Measurements from ENCODE around the gene KCND3.

Gene KCND3

DNA sequence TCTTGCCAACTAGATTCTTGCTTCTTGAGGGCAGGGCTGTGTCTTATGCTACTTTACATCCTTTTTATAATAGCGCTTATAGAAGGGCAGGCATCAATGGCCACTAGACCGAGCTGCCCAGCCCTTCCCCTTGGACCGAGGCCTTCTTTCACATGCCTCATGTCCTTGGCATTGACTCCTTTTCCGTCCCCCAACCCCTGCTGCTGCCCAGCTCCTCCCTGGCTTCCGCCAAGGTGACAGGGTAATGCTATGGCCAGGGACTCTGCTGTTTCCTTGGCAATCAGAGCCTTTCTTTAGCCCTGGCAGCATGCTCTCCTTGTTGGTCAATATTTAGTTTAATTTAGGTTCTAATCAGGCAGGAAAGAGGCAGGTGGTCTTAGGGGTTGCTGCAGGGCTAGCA, 185.5 kb downstream of the KCND3 start:
- Histone ChIP-seq H3K9me2 (ENCODE audit: low read depth, low read length) (no peaks in the 10 kb centered on the region), H3F3A (ENCODE audit: insufficient read depth, low read length) (no peaks in the 10 kb centered on the region), H2AFZ (ENCODE audit: low read length) (no peak overlapping the region), H3K4me1 (ENCODE audit: insufficient read depth, low read length, severe bottlenecking) (no peaks in the 10 kb centered on the region), H3K9ac (ENCODE audit: low read length) (no peak overlapping the region), H3K27me3 (ENCODE audit: insufficient read depth, low read length) (peaks cover 3% of the 10 kb centered on the region; the same call in 1 of the 2 replicates), H4K20me1 (ENCODE audit: insufficient read depth, low read length) (no peaks in the 10 kb centered on the region), H3K36me3 (ENCODE audit: insufficient read depth, low read length) (no peaks in the 10 kb centered on the region), H3K4me3 (ENCODE audit: low read depth, low read length, poor library complexity, severe bottlenecking) (no peak overlapping the region), H3K79me2 (ENCODE audit: insufficient read depth, low read length) (no peaks in the 10 kb centered on the region), H3K27ac (ENCODE audit: low read depth, low read length, poor library complexity, severe bottlenecking) (no peak overlapping the region), H3K4me2 (ENCODE audit: low read length) (no peak overlapping the region), H3K9me3 (ENCODE audit: low read length) (peaks cover 3% of the 10 kb centered on the region; the same call in 1 of the 2 replicates)
- TF ChIP-seq, protein P1, sequence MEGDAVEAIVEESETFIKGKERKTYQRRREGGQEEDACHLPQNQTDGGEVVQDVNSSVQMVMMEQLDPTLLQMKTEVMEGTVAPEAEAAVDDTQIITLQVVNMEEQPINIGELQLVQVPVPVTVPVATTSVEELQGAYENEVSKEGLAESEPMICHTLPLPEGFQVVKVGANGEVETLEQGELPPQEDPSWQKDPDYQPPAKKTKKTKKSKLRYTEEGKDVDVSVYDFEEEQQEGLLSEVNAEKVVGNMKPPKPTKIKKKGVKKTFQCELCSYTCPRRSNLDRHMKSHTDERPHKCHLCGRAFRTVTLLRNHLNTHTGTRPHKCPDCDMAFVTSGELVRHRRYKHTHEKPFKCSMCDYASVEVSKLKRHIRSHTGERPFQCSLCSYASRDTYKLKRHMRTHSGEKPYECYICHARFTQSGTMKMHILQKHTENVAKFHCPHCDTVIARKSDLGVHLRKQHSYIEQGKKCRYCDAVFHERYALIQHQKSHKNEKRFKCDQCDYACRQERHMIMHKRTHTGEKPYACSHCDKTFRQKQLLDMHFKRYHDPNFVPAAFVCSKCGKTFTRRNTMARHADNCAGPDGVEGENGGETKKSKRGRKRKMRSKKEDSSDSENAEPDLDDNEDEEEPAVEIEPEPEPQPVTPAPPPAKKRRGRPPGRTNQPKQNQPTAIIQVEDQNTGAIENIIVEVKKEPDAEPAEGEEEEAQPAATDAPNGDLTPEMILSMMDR (IDR thresholded peaks at IDR 0.05; ENCODE audit: low read length): no peak

DNA sequence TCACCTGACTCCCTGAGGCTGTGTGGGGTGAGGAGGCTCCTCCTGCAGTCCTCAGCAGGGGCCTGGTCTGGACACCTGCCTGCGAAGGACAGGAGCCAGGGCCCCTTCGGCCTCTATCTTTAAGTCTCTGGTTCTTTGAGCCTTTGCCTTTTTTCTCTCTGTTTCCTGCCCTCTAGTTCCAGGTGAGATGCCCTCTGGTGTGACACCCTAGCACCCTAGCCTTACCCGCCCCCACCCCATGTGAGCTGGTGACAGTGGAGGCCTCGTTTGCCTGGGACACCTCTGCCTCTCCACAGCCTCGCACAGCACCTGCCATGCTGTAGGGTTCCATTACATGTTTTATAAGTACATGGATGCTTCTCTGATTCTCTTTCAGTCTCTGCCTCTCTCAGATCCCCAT, 186.5 kb downstream of the KCND3 start:
- H3K4me1 ChIP-seq (ENCODE audit: insufficient read depth, low read length, severe bottlenecking): no peaks in the 10 kb centered on the region
- H3K36me3 ChIP-seq (ENCODE audit: insufficient read depth, low read length): no peaks in the 10 kb centered on the region
- TF ChIP-seq EZH2 (IDR thresholded peaks at IDR 0.05; ENCODE audit: borderline replicate concordance, low read length): no peak
- TF ChIP-seq, protein P1 (IDR thresholded peaks at IDR 0.05; ENCODE audit: low read length): no peak
- no peak overlapping the region for H3K9ac ChIP-seq (ENCODE audit: low read length)
- no peaks in the 10 kb centered on the region for H3K9me2 ChIP-seq (ENCODE audit: low read depth, low read length)
- no peak overlapping the region for H3K27ac ChIP-seq (ENCODE audit: low read depth, low read length, poor library complexity, severe bottlenecking)
- H4K20me1 ChIP-seq (ENCODE audit: insufficient read depth, low read length): no peaks in the 10 kb centered on the region
- H3K27me3 ChIP-seq (ENCODE audit: insufficient read depth, low read length): peaks cover 3% of the 10 kb centered on the region; the same call in 1 of the 2 replicates
- H3K4me3 ChIP-seq (ENCODE audit: low read depth, low read length, poor library complexity, severe bottlenecking): no peak overlapping the region
- no peaks in the 10 kb centered on the region for H3F3A ChIP-seq (ENCODE audit: insufficient read depth, low read length)
- no peaks in the 10 kb centered on the region for H3K79me2 ChIP-seq (ENCODE audit: insufficient read depth, low read length)
- H2AFZ ChIP-seq (ENCODE audit: low read length): no peak overlapping the region
- peaks cover 3% of the 10 kb centered on the region; the same call in 1 of the 2 replicates for H3K9me3 ChIP-seq (ENCODE audit: low read length)
- H3K4me2 ChIP-seq (ENCODE audit: low read length): no peak overlapping the region

DNA sequence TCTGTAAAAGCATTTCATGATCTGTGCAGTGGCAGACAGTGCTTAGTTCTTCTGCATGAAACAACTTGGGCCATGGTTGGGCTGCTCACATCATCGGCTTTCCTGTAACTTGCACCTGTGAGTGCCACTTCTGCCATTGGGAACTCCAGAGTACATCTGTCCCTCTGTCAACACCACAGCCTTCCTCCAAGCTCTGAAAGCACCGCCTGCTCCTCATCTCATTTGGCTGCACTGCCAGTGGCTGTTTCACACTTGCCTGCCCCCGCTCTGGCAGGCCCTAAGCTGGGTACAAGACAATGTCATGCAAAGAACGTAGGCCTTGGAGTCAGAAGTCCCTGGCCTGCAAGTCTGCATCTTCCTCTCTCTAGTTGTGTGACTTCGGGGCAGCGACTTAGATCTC, 187.4 kb downstream of the KCND3 start:
- H3K4me1 ChIP-seq (ENCODE audit: insufficient read depth, low read length, severe bottlenecking): no peaks in the 10 kb centered on the region
- no peak overlapping the region for H3K4me2 ChIP-seq (ENCODE audit: low read length)
- H3K4me3 ChIP-seq (ENCODE audit: low read depth, low read length, poor library complexity, severe bottlenecking): no peak overlapping the region
- H3K9me2 ChIP-seq (ENCODE audit: low read depth, low read length): no peaks in the 10 kb centered on the region
- no peaks in the 10 kb centered on the region for H3F3A ChIP-seq (ENCODE audit: insufficient read depth, low read length)
- no peaks in the 10 kb centered on the region for H3K79me2 ChIP-seq (ENCODE audit: insufficient read depth, low read length)
- no peaks in the 10 kb centered on the region for H4K20me1 ChIP-seq (ENCODE audit: insufficient read depth, low read length)
- H3K9me3 ChIP-seq (ENCODE audit: low read length): peaks cover 3% of the 10 kb centered on the region; the same call in 1 of the 2 replicates
- H3K9ac ChIP-seq (ENCODE audit: low read length): no peak overlapping the region
- no peak overlapping the region for H2AFZ ChIP-seq (ENCODE audit: low read length)
- H3K27me3 ChIP-seq (ENCODE audit: insufficient read depth, low read length): peaks cover 3% of the 10 kb centered on the region; the same call in 1 of the 2 replicates
- no peaks in the 10 kb centered on the region for H3K36me3 ChIP-seq (ENCODE audit: insufficient read depth, low read length)
- no peak for TF ChIP-seq EZH2 (IDR thresholded peaks at IDR 0.05; ENCODE audit: borderline replicate concordance, low read length)
- TF ChIP-seq, protein P1 (IDR thresholded peaks at IDR 0.05; ENCODE audit: low read length): no peak
- H3K27ac ChIP-seq (ENCODE audit: low read depth, low read length, poor library complexity, severe bottlenecking): no peak overlapping the region
